Activated naive CD8-positive, alpha-beta T cell treated with anti-CD3 and anti-CD28 coated beads, Interleukin-2, amount 10 ng/mL, durations not matched to agents 7 days and 5 days (primary cell): Measurements from ENCODE around the gene ZFYVE9. TPM values are rescaled to one million over a fixed set of nuclear protein-coding genes. Genes with fewer than 3 reads are reported as not detected.
A peak's percentile ranks its signal among the peaks of the same experiment; 100 is the strongest.

Experiments used
- ATAC-seq: fragments of 150-1000 bp; cut with Tn5 transposase; one replicate; pipeline ENCODE4 v1.10.0; 2021; ENCODE audit warnings: low read depth, moderate library complexity
- POLR2A ChIA-PET: fragments of 350-600 bp; sonication (Branson Sonifier 250); formaldehyde crosslinking; loops from one replicate; lab custom pipeline; 2021; ENCODE audit warnings: antibody characterized with exemption; lab: Charles Lee
- DNase-seq: peaks from one replicate; pipeline ENCODE4 v3.0.0; 2021
- H3K27ac Mint-ChIP-seq: one replicate; pipeline ENCODE4 v1.8.0; 2022; ENCODE audit warnings: mild to moderate bottlenecking, mixed read lengths
- H3K27me3 Mint-ChIP-seq: one replicate; pipeline ENCODE4 v1.8.0; 2022; ENCODE audit warnings: mild to moderate bottlenecking, moderate library complexity, mixed read lengths
- H3K36me3 Mint-ChIP-seq: one replicate; pipeline ENCODE4 v1.8.0; 2021; ENCODE audit warnings: mild to moderate bottlenecking, mixed read lengths
- H3K4me1 Mint-ChIP-seq: one replicate; pipeline ENCODE4 v1.8.0; 2021; ENCODE audit warnings: mixed read lengths
- H3K4me3 Mint-ChIP-seq: one replicate; pipeline ENCODE4 v1.8.0; 2022; ENCODE audit warnings: mild to moderate bottlenecking, moderate library complexity, mixed read lengths
- H3K9me3 Mint-ChIP-seq: one replicate; pipeline ENCODE4 v1.8.0; 2021; ENCODE audit warnings: mixed read lengths
- total RNA-seq, 2 experiments: library from RNA; stranded (reverse); gene quantifications; one replicate each; pipeline ENCODE4 v1.2.3, GENCODE V29; 2021

ZFYVE9 gene
- total RNA-seq, 2 experiments from 2014 or later, result 4.5 to 5.5 TPM

DNA sequence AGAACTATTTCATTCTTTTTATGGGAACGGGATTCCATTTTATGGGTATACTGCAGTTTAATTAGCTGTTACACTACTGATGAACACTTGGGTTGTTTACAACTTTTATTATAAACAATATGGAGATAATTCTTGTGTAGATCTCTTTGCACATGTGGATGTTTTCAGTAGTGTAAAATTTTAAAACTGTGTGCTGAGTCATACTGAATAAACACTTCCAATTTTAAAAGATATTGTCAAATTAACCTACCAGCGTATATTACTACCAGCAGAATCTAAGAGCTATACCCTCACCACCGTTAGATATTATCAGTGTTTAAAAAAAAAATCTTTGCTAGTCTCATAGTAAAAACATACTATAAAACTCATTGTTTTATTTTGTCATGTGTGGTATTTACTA is 118.0 kb downstream of the ZFYVE9 start:
- POLR2A ChIA-PET, result no interaction called here
- H3K27ac Mint-ChIP-seq, result no peak overlapping the region
- H3K27me3 Mint-ChIP-seq, result peaks cover 2% of the 10 kb centered on the region
- ATAC-seq (no peak), DNase-seq (no peak)
- H3K9me3 Mint-ChIP-seq, result peaks cover 1% of the 10 kb centered on the region
- H3K4me3 Mint-ChIP-seq, result no peak overlapping the region
- no peaks in the 10 kb centered on the region for H3K4me1 Mint-ChIP-seq
- no peaks in the 10 kb centered on the region for H3K36me3 Mint-ChIP-seq

DNA sequence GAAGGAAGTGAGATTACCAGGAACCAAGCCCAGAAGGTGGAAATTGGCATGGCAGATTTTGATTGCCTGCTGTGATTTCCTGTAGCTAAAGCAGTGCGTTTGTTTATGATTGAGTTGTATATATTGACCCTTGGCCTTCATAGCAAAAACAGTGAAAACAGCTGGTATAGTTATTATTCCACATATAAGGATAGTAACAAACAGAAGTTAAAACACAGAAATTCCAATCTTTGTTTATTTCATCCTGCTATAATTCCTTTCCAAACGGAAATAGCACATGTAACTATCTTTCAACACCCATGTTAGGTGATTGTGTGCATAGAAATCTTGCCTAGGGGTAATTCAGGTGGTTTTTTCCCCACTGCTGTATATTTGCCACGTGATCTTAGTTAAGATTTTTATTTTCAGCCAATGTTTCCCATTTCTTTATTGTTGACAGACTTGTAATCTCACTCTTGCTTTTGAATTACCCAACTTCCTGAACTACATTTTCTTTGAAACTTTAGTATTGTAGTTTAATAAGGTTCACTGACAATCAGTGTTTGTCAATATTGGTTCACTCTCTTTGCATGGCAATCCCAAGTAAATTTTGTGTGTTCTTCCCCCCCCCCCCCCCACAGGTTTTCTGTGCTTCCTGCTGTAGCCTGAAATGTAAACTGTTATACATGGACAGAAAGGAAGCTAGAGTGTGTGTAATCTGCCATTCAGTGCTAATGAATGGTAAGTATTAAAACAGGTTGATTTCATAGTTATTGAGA is 121.4 kb downstream of the ZFYVE9 start:
- DNase-seq (no peak), ATAC-seq (no peak)
- H3K4me3 Mint-ChIP-seq, result no peak overlapping the region
- H3K27ac Mint-ChIP-seq, result no peak overlapping the region
- peaks cover 2% of the 10 kb centered on the region for H3K27me3 Mint-ChIP-seq
- H3K9me3 Mint-ChIP-seq, result peaks cover 1% of the 10 kb centered on the region
- no peaks in the 10 kb centered on the region for H3K36me3 Mint-ChIP-seq
- POLR2A ChIA-PET, result no interaction called here
- H3K4me1 Mint-ChIP-seq, result no peaks in the 10 kb centered on the region

DNA sequence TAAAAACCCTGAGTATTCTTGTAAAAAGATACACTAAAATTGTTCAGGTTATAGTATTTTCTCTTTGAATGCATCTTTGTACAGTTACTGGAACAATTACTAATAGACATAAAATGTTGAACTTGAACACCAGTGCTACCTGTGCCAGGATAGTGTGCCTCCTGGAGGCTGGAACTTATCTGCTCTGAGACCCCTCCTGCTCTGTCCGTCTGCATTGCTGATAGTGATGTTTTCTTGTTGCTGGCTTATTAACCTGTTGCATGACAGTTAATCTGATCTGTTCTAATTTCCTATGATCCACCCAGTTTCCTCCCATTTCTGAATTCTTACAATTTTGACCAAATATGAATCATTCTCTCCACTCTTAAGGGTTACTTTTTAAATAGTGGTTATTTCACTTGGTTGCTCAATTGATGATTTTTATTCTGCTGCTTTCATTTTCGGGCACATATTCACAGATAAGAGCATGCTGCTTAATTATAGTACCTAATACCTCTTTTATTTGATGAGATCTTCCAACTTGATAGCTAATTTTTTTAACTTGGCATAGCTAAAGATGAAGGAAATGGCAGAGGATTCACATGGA is 122.7 kb downstream of the ZFYVE9 start:
- Mint-ChIP-seq H3K27ac (no peak overlapping the region), H3K4me1 (no peaks in the 10 kb centered on the region), H3K27me3 (peaks cover 2% of the 10 kb centered on the region), H3K36me3 (no peaks in the 10 kb centered on the region), H3K4me3 (no peak overlapping the region), H3K9me3 (no peaks in the 10 kb centered on the region)
- no peak for ATAC-seq
- DNase-seq, result no peak
- POLR2A ChIA-PET, result no interaction called here

DNA sequence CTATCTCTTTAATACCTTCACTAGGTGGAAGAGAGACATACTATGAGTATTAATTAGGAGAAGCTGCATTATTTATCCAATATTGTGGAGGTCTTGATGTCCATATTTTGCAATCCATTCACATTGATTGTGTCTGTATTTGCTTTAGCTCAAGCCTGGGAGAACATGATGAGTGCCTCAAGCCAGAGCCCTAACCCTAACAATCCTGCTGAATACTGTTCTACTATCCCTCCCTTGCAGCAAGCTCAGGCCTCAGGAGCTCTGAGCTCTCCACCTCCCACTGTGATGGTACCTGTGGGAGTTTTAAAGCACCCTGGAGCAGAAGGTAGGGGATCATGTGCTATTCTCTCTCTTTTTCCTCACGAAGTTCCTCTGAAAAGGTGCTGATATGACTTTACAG is 124.6 kb downstream of the ZFYVE9 start:
- ATAC-seq (no peak), DNase-seq (no peak)
- Mint-ChIP-seq H3K36me3 (no peaks in the 10 kb centered on the region), H3K9me3 (no peaks in the 10 kb centered on the region), H3K4me3 (no peak overlapping the region), H3K4me1 (no peaks in the 10 kb centered on the region), H3K27me3 (no peaks in the 10 kb centered on the region), H3K27ac (no peak overlapping the region)
- POLR2A ChIA-PET, result no interaction called here

DNA sequence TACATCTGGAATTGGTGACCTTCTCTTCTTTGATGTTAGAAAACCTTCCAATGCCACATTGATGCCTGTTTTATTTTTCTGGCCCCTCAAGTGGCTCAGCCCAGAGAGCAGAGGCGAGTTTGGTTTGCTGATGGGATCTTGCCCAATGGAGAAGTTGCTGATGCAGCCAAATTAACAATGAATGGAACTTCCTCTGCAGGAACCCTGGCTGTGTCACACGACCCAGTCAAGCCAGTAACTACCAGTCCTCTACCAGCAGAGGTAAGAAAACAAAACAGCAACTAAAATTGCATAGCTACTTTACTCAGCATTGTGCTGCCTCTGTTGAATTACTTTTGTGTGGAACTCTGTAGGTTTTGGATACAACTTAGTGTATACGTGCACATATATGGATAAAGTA is 126.5 kb downstream of the ZFYVE9 start:
- no peak for ATAC-seq
- Mint-ChIP-seq H3K27ac (no peak overlapping the region), H3K27me3 (no peaks in the 10 kb centered on the region), H3K4me1 (no peaks in the 10 kb centered on the region), H3K9me3 (no peaks in the 10 kb centered on the region), H3K36me3 (no peaks in the 10 kb centered on the region), H3K4me3 (no peak overlapping the region)
- no peak for DNase-seq
- POLR2A ChIA-PET, result no interaction called here

DNA sequence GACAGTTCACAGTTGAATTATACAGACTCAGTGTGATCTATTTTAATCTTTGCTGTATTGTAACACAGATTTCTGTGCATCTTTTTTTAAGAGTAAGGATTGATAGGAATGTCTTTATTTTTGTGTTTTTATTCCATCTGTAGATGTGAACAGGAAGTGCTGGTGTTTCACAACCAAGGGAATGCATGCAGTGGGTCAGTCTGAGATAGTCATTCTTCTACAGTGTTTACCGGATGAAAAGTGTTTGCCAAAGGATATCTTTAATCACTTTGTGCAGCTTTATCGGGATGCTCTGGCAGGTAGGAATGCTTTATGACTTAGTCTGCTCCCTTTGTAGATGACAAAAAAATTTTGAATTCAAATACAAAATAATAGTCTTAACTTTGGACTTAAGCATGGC is 139.6 kb downstream of the ZFYVE9 start:
- H3K9me3 Mint-ChIP-seq, result no peaks in the 10 kb centered on the region
- H3K27ac Mint-ChIP-seq, result no peak overlapping the region
- ATAC-seq (no peak), DNase-seq (no peak)
- H3K36me3 Mint-ChIP-seq, result no peaks in the 10 kb centered on the region
- no peak overlapping the region for H3K4me3 Mint-ChIP-seq
- POLR2A ChIA-PET, result no interaction called here
- no peaks in the 10 kb centered on the region for H3K27me3 Mint-ChIP-seq
- H3K4me1 Mint-ChIP-seq, result no peaks in the 10 kb centered on the region

DNA sequence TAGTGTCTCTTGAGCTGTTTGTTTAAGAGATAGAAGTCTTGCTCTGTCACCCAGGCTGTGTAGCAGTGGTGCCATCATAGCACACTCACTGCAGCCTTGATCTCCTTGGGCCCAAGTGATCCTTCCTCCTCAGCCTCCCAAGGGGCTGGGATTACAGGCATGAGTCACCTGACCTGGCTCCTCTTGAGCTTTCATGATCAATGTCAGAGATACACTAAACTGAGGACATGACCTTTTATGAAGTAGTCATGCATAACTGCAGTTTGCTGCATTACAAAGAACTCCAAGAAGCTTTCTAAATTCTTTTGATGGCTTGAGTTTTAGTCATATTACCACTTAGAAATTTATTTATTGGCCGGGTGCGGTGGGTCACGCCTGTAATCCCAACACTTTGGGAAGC is 146.4 kb downstream of the ZFYVE9 start:
- Mint-ChIP-seq H3K36me3 (no peaks in the 10 kb centered on the region), H3K4me3 (no peak overlapping the region), H3K27me3 (no peaks in the 10 kb centered on the region), H3K9me3 (no peaks in the 10 kb centered on the region), H3K27ac (no peak overlapping the region), H3K4me1 (no peaks in the 10 kb centered on the region)
- ATAC-seq, result no peak
- no peak for DNase-seq
- POLR2A ChIA-PET, result no interaction called here

DNA sequence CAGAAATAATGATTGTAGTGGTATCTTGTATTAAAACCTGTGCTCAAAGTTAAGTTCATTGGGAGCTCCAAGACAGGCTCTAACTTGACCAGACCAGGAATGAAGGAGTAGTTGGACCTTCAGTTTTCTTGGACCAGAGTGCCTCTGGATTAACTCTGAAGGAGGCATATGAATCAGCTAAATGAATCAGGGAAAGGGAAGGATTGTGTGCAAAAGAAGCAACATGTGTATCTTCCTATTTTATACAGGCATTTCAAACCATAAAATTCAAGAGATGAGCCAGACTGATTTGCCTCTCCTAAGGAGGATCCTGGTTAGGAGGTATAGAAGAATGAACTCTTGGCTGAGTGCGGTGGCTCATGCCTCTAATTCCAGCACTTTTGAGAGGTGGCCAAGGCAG is 152.7 kb downstream of the ZFYVE9 start:
- no peaks in the 10 kb centered on the region for H3K4me1 Mint-ChIP-seq
- DNase-seq (no peak), ATAC-seq (no peak)
- no peaks in the 10 kb centered on the region for H3K9me3 Mint-ChIP-seq
- H3K27ac Mint-ChIP-seq, result no peak overlapping the region
- H3K36me3 Mint-ChIP-seq, result no peaks in the 10 kb centered on the region
- POLR2A ChIA-PET, result no interaction called here
- H3K27me3 Mint-ChIP-seq, result no peaks in the 10 kb centered on the region
- no peak overlapping the region for H3K4me3 Mint-ChIP-seq

DNA sequence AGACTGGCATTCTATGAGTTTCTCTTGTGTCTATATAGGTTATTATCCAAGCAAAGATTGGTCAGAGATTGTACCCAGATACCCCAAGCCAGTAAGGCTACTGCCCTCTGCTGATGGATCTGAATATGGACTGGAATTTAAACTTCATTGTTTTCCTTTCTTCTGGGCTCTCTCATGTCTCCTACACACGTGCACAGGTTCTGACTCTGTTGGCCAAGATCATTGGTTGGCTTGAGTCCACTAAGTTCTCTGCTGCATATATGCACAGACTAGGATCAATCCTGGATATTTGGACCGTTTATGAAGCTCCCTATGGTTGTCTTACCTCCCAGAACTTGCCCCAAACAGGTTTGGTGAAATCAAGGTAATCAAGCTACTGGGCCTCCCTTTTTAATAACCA is 154.5 kb downstream of the ZFYVE9 start:
- ATAC-seq (peak; percentile 60), DNase-seq (no peak)
- Mint-ChIP-seq H3K27ac (no peak overlapping the region), H3K27me3 (no peaks in the 10 kb centered on the region), H3K36me3 (no peaks in the 10 kb centered on the region), H3K9me3 (no peaks in the 10 kb centered on the region), H3K4me3 (no peak overlapping the region), H3K4me1 (no peaks in the 10 kb centered on the region)
- POLR2A ChIA-PET, result no interaction called here

DNA sequence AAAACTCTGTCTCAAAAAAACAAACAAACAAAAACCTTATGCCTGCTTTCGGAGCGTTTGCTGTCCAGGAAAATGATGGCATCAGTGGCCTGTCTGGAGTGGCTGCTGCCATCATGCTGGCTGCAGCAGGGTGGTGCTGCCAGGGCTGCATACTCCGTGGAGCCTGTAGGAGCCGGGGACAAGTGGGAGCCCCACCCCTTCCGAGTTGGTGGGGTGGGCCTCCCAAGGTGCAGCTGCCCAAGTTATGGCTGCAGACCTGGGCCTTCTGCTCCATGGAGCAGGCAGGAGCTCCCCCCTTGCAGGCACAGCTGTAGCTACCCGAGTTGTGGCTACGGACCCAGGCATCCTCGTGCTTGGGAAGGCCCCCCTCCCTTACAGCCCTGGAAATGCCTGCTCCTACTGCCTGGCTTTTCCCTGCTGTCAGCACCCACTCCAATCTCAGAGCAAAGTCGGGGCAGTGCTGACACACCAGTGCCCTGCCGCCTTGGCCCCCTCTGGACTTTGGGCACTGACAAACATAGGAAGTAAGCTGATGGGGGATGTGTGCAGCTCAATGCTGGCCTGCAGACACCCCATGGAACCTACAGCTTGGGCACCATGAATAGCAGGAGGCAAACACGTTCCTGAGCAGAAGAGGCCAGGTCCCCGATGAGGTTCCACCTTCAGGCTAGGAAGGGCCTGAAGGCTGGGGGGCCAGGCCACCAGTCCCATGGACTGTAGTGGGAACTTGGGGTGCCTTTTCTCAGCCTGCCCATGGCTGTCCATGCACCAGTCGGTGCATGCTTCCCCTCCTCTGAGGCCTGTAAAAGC is 163.7 kb downstream of the ZFYVE9 start:
- ATAC-seq, result no peak
- Mint-ChIP-seq H3K27ac (no peak overlapping the region), H3K4me1 (no peaks in the 10 kb centered on the region), H3K4me3 (no peak overlapping the region), H3K36me3 (peaks cover 2% of the 10 kb centered on the region), H3K27me3 (no peaks in the 10 kb centered on the region), H3K9me3 (no peaks in the 10 kb centered on the region)
- DNase-seq, result no peak
- POLR2A ChIA-PET, result no interaction called here

DNA sequence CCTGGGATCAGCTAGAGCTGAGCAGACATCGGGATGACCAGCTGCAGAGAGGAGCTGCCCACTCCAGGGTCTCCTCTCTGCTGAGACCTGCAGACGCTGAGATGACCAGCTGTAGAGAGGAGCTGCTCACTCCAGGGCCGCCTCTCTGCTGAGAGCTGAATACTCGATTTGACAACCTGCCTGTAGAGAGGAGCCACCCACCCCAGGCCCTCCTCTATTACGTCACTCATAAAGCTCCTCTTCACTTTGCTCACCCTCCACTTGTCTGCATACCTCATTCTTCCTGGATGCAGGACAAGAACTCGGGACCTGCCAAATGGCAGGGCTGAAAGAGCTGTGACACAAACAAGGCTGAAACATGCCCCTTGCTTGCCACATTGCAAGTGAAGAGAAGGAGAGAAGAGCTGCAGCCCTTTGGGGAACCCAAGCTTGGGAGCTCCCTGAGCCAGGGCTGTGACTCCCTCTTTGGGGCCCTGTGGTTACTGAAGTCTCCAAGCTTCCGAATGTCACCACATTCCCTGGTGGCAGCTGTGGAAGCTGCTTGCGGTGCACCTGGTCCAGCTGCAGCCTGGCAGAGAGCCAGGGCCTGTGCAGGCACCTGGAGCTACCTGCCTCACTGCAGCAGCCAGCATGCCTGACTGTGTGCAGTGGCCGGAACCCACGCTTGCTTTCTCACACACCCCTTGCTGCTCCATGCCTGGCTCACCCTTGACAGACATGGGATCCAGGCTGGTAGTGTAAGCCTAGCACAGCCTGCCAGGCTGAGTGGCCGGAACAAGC is 164.5 kb downstream of the ZFYVE9 start:
- no peak overlapping the region for H3K4me3 Mint-ChIP-seq
- H3K9me3 Mint-ChIP-seq, result no peaks in the 10 kb centered on the region
- H3K36me3 Mint-ChIP-seq, result peaks cover 2% of the 10 kb centered on the region
- no peak overlapping the region for H3K27ac Mint-ChIP-seq
- H3K4me1 Mint-ChIP-seq, result no peaks in the 10 kb centered on the region
- POLR2A ChIA-PET, result no interaction called here
- no peaks in the 10 kb centered on the region for H3K27me3 Mint-ChIP-seq
- DNase-seq (no peak), ATAC-seq (no peak)

DNA sequence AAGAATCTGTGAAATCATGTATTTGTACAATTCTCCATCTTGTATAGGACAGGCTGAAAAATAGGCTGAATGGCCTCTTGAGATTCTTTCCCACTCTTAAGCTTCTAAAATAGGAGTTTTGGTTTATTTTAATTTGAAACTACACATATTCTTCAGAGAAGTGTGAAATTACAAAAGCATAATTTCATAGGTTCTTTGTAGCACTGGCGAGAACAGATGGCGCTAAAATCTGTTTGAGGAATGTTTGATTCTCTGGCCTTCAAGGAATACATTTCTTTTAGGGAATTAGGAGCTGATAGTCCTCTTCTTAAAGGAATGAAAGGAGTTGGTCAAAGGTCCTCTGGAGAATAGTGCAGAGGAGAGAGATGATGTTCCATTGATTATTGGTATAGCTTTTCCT is 179.2 kb downstream of the ZFYVE9 start:
- no peaks in the 10 kb centered on the region for H3K27me3 Mint-ChIP-seq
- H3K27ac Mint-ChIP-seq, result no peak overlapping the region
- H3K4me3 Mint-ChIP-seq, result no peak overlapping the region
- H3K4me1 Mint-ChIP-seq, result no peaks in the 10 kb centered on the region
- no peaks in the 10 kb centered on the region for H3K36me3 Mint-ChIP-seq
- POLR2A ChIA-PET, result no interaction called here
- DNase-seq (no peak), ATAC-seq (no peak)
- no peaks in the 10 kb centered on the region for H3K9me3 Mint-ChIP-seq

DNA sequence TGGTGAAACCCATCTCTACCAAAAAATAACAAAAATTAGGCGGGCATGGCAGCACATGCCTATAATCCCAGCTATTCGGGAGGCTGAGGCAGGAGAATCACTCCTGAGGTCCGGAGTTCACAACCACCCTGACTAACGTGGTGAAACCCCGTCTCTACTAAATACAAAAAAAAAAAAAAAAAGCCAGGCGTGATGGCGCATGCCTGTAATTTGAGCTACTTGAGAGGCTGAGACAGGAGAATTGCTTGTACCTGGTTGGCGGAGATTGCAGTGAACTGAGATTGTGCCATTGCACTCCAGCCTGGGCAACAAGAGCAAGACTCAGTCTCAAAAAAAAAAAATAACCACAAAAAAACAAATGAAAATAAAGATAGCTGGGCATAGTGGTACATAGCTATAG is 181.8 kb downstream of the ZFYVE9 start:
- Mint-ChIP-seq H3K36me3 (no peaks in the 10 kb centered on the region), H3K27me3 (no peaks in the 10 kb centered on the region), H3K27ac (no peak overlapping the region), H3K9me3 (no peaks in the 10 kb centered on the region), H3K4me1 (no peaks in the 10 kb centered on the region), H3K4me3 (no peak overlapping the region)
- no peak for ATAC-seq
- no peak for DNase-seq
- POLR2A ChIA-PET, result no interaction called here
